Caco-2 (cell line): ENCODE measurements around the gene JARID2. TPM values are rescaled to one million over a fixed set of nuclear protein-coding genes. Genes with fewer than 3 reads are reported as not detected.
"Not testable (repeated sequence)": the region's sequence is repeated elsewhere in the genome, so short reads cannot be mapped to it uniquely, and the experiment has no call there.

Experiments
- BruUV-seq: library from RNA; stranded (reverse); fragments of 400-500 nt; replicated peaks from 2 replicates; lab custom pipeline; 2021; lab: Mats Ljungman, UMichigan
- CTCF ChIA-PET: fragments of 300-600 bp; sonication (Branson Sonifier 250); formaldehyde crosslinking; loops from one replicate; lab custom pipeline; 2022; ENCODE audit warnings: antibody characterized with exemption; lab: Charles Lee
- POLR2A ChIA-PET: fragments of 300-600 bp; sonication (Branson Sonifier 250); formaldehyde crosslinking; loops from one replicate; lab custom pipeline; 2022; ENCODE audit warnings: antibody characterized with exemption; lab: Charles Lee
- DNase-seq, 2 experiments: peaks; one replicate each; pipeline versions ENCODE4 v3.0.0 to v3.0.0-alpha.2; 2020 to 2022
- H3K27me3 ChIP-seq: replicated peaks from 2 replicates; pipeline ENCODE4 v1.6.0; 2011; ENCODE audit warnings: low read length; ENCODE audit not compliant: control insufficient read depth, insufficient read depth
- H3K36me3 ChIP-seq: 2 replicates; pipeline ENCODE4 v1.5.1; 2011; ENCODE audit warnings: low read length; ENCODE audit not compliant: control insufficient read depth, insufficient read depth
- H3K4me1 ChIP-seq: fragments of 250-450 bp; sonication (Bioruptor Pico); 2 replicates; pipeline ENCODE4 v1.5.1; 2020; ENCODE audit warnings: mild to moderate bottlenecking
- H3K4me3 ChIP-seq: 2 replicates; pipeline ENCODE4 v1.5.1; 2011; ENCODE audit warnings: low read depth, mild to moderate bottlenecking, control low read depth, low read length
- H3K9me3 ChIP-seq: fragments of 250-450 bp; sonication (Bioruptor Pico); 2 replicates; pipeline ENCODE4 v1.5.1; 2020; ENCODE audit warnings: mild to moderate bottlenecking, moderate library complexity
- H3K27ac Mint-ChIP-seq: one replicate; pipeline ENCODE4 v1.8.0; 2022; ENCODE audit warnings: mixed read lengths; ENCODE audit not compliant: unreplicated experiment
- H3K27me3 Mint-ChIP-seq: one replicate; pipeline ENCODE4 v1.8.0; 2022; ENCODE audit warnings: mixed read lengths; ENCODE audit not compliant: insufficient read depth, unreplicated experiment
- H3K36me3 Mint-ChIP-seq: one replicate; pipeline ENCODE4 v1.8.0; 2022; ENCODE audit warnings: mild to moderate bottlenecking, mixed read lengths; ENCODE audit not compliant: insufficient read depth, unreplicated experiment
- H3K4me1 Mint-ChIP-seq: one replicate; pipeline ENCODE4 v1.8.0; 2022; ENCODE audit warnings: low read depth, mixed read lengths; ENCODE audit not compliant: unreplicated experiment
- H3K4me3 Mint-ChIP-seq: one replicate; pipeline ENCODE4 v1.8.0; 2022; ENCODE audit warnings: mild to moderate bottlenecking, moderate library complexity, mixed read lengths; ENCODE audit not compliant: unreplicated experiment
- H3K9me3 Mint-ChIP-seq: one replicate; pipeline ENCODE4 v1.8.0; 2022; ENCODE audit warnings: mixed read lengths; ENCODE audit not compliant: unreplicated experiment
- CTCF ChIP-seq, 2 experiments: fragments of 200-600 bp in 1 of 2; IDR thresholded peaks; 1 replicate in 1 of 2; 2 replicates in 1 of 2; pipeline versions ENCODE4 v1.5.1 to v1.8.0; 2011 to 2022; ENCODE audit warnings: antibody characterized with exemption in 1 of 2, control low read depth in 1 of 2, inconsistent platforms in 1 of 2, low read depth in 1 of 2, low read length in 1 of 2, mild to moderate bottlenecking in 1 of 2, moderate library complexity in 1 of 2; ENCODE audit not compliant: insufficient read depth in 1 of 2, severe bottlenecking in 1 of 2, unreplicated experiment in 1 of 2
- intact Hi-C: fragments of 100-400 bp; cut with micrococcal nuclease; formaldehyde crosslinking; loops from one replicate; pipeline ENCODE4 v1.10.0; 2022; ENCODE audit not compliant: unreplicated experiment
- total RNA-seq: library from RNA; stranded (reverse); gene quantifications from 2 replicates; pipeline ENCODE4 v1.2.3, GENCODE V29; 2022

Gene JARID2
- total RNA-seq, 1 experiment from 2014 or later: 18.3 TPM

DNA sequence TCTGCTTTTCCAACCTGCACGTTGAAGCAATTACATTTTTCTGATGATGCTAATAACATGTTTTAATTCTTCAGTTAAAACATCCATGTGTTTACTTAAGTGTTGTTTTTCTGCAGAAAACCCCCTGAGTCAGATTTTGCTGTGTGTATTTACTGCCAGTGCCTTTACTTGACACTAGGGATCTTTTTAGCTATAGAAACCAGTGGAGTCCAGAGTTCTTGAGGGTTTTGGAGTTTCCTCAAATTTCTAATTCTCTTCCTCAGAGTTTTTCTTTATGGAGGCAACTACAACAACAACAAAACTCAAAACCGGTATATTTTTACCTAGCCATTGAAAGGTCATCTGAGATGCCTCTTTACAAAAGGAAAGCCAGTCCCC, 168.4 kb downstream of the JARID2 start:
- Histone ChIP-seq H3K36me3 (no peaks in the 10 kb centered on the region; the same call in 1 of the 2 replicates), H3K27me3 (no peaks in the 10 kb centered on the region), H3K9me3 (peaks cover 3% of the 10 kb centered on the region; the same call in 1 of the 2 replicates), H3K4me3 (no peak overlapping the region), H3K4me1 (peaks cover 17% of the 10 kb centered on the region)
- no TSS peak for BruUV-seq
- Mint-ChIP-seq H3K36me3 (peaks cover 39% of the 10 kb centered on the region), H3K27ac (no peak overlapping the region), H3K4me3 (no peak overlapping the region), H3K4me1 (peaks cover 19% of the 10 kb centered on the region), H3K9me3 (peaks cover 13% of the 10 kb centered on the region), H3K27me3 (no peaks in the 10 kb centered on the region)
- TF ChIP-seq CTCF (IDR thresholded peaks at IDR 0.05; ENCODE audit: insufficient read depth in 1 of 2, low read depth in 1 of 2, low read length in 1 of 2, severe bottlenecking in 1 of 2, unreplicated experiment in 1 of 2): no peak
- DNase-seq: no peak
- intact Hi-C loops: no loop called here
- ChIA-PET CTCF (no interaction called here), POLR2A (no interaction called here)

GRCh38 chr6:15415622-15416021, 169.8 kb downstream of the JARID2 start:
- H3K9me3 ChIP-seq: peaks cover 15% of the 10 kb centered on the region; the same call in 1 of the 2 replicates
- H3K27me3 Mint-ChIP-seq, POLR2A ChIA-PET, intact Hi-C loops, H3K27ac Mint-ChIP-seq, H3K4me1 ChIP-seq, CTCF ChIA-PET, H3K4me3 Mint-ChIP-seq, DNase-seq, H3K27me3 ChIP-seq, H3K36me3 ChIP-seq, H3K4me1 Mint-ChIP-seq, BruUV-seq, H3K4me3 ChIP-seq: not testable (repeated sequence)
- H3K36me3 Mint-ChIP-seq: peaks cover 29% of the 10 kb centered on the region
- H3K9me3 Mint-ChIP-seq: peaks cover 19% of the 10 kb centered on the region

GRCh38 chr6:15416932-15417509, 171.2 kb downstream of the JARID2 start:
- TF ChIP-seq CTCF (IDR thresholded peaks at IDR 0.05; ENCODE audit: insufficient read depth in 1 of 2, low read depth in 1 of 2, low read length in 1 of 2, severe bottlenecking in 1 of 2, unreplicated experiment in 1 of 2): no peak
- intact Hi-C loops: no loop called here
- Mint-ChIP-seq H3K27me3 (no peaks in the 10 kb centered on the region), H3K27ac (no peak overlapping the region), H3K4me1 (no peaks in the 10 kb centered on the region), H3K4me3 (no peak overlapping the region), H3K9me3 (peaks cover 22% of the 10 kb centered on the region), H3K36me3 (peaks cover 28% of the 10 kb centered on the region)
- no peak for DNase-seq
- Histone ChIP-seq H3K36me3 (no peaks in the 10 kb centered on the region), H3K9me3 (peaks cover 15% of the 10 kb centered on the region; the same call in 1 of the 2 replicates), H3K27me3 (no peaks in the 10 kb centered on the region), H3K4me1 (no peaks in the 10 kb centered on the region), H3K4me3 (no peak overlapping the region)
- BruUV-seq: no TSS peak
- ChIA-PET CTCF (no interaction called here), POLR2A (no interaction called here)
